Gastroesophageal sphincter (tissue), 4 donors: ENCODE data around the gene CORO1A. TPM values are rescaled to one million over a fixed set of nuclear protein-coding genes. Genes with fewer than 3 reads are reported as not detected.

Experiments
- ATAC-seq: fragments of 150-250 bp; one replicate; pipeline ENCODE4 v1.9.1; 2016; ENCODE audit warnings: mild to moderate bottlenecking, moderate library complexity
- H3K27ac ChIP-seq, 4 donors: fragments of 200-600 bp; sonication (generic) in 3 of 4; 1 replicate in 3 of 4; 2 replicates in 1 of 4; pipeline ENCODE4 v1.5.1; 2016 to 2019
- H3K27me3 ChIP-seq: fragments of 200-600 bp; sonication (generic); one replicate; pipeline ENCODE4 v1.5.1; 2019
- H3K36me3 ChIP-seq, 2 donors: fragments of 200-600 bp; sonication (generic); one replicate each; pipeline ENCODE4 v1.5.1; 2019; ENCODE audit warnings: control low read depth in 1 of 2
- H3K4me1 ChIP-seq, 3 donors: fragments of 200-600 bp; sonication (generic); 1 replicate in 2 of 3; 2 replicates in 1 of 3; pipeline ENCODE4 v1.5.1; 2016 to 2019; ENCODE audit warnings: control low read depth in 2 of 3
- H3K4me3 ChIP-seq, 2 donors: fragments of 200-600 bp; sonication (generic); one replicate each; pipeline ENCODE4 v1.5.1; 2019; ENCODE audit warnings: mild to moderate bottlenecking in 1 of 2, moderate library complexity in 1 of 2
- H3K9me3 ChIP-seq, 3 donors: fragments of 200-600 bp; sonication (generic); one replicate each; pipeline ENCODE4 v1.5.1; 2017 to 2019; ENCODE audit warnings: control low read depth in 2 of 3
- EP300 ChIP-seq: sonication (generic); formaldehyde crosslinking; IDR thresholded peaks from one replicate; pipeline ENCODE4 v1.6.1; 2017; ENCODE audit warnings: antibody characterized with exemption, mild to moderate bottlenecking
- POLR2A ChIP-seq, 2 donors: fragments of 450-650 bp; IDR thresholded peaks; one replicate each; pipeline ENCODE4 v1.6.1; 2017; ENCODE audit warnings: antibody characterized with exemption in 2 of 2, mild to moderate bottlenecking in 2 of 2, moderate library complexity in 1 of 2
- POLR2AphosphoS5 ChIP-seq: sonication (generic); formaldehyde crosslinking; IDR thresholded peaks from one replicate; pipeline ENCODE4 v1.6.1; 2017; ENCODE audit warnings: antibody characterized with exemption
- WGBS, 2 donors: methylation state at CpG; one replicate each; pipeline ENCODE4 v1.1.5; 2018; ENCODE audit warnings: low coverage in 1 of 2; 5-methylcytosine and 5-hydroxymethylcytosine counted together
- total RNA-seq, 4 donors: library from RNA; depleted of rRNA; stranded (reverse); fragments of >200 nt; gene quantifications; one replicate each; pipeline ENCODE4 v1.1.0, GENCODE V29; 2016
- TF ChIP-seq, protein P1 (sequence below), 4 experiments: fragments of 200-600 bp in 2 of 4; fragments of 450-650 bp in 2 of 4; sonication (generic) in 1 of 4; IDR thresholded peaks; one replicate each; pipeline ENCODE4 v1.5.1; 2017 to 2019; ENCODE audit warnings: antibody characterized with exemption in 4 of 4, mild to moderate bottlenecking in 2 of 4, moderate library complexity in 2 of 4

CORO1A gene
- total RNA-seq, 4 donors from 2014 or later, result 8.6 to 32.0 (median 13.1) TPM

- Histone ChIP-seq H3K36me3 (no peaks in the 10 kb centered on the region), H3K27me3 (no peaks in the 10 kb centered on the region), H3K9me3 (no peaks in the 10 kb centered on the region), H3K4me3 (peak overlapping the region in 1 of 2 donors; percentile 62), H3K27ac (peak overlapping the region in 3 of 4 donors; percentile 22 to 84 (median 83)), H3K4me1 (peaks cover 0 to 29% (median 7%) of the 10 kb centered on the region in 3 donors)
- no peak for ATAC-seq
- TF ChIP-seq EP300, result no peak
- TF ChIP-seq POLR2A (IDR thresholded peaks at IDR 0.05), result no peak
- TF ChIP-seq, protein P1, sequence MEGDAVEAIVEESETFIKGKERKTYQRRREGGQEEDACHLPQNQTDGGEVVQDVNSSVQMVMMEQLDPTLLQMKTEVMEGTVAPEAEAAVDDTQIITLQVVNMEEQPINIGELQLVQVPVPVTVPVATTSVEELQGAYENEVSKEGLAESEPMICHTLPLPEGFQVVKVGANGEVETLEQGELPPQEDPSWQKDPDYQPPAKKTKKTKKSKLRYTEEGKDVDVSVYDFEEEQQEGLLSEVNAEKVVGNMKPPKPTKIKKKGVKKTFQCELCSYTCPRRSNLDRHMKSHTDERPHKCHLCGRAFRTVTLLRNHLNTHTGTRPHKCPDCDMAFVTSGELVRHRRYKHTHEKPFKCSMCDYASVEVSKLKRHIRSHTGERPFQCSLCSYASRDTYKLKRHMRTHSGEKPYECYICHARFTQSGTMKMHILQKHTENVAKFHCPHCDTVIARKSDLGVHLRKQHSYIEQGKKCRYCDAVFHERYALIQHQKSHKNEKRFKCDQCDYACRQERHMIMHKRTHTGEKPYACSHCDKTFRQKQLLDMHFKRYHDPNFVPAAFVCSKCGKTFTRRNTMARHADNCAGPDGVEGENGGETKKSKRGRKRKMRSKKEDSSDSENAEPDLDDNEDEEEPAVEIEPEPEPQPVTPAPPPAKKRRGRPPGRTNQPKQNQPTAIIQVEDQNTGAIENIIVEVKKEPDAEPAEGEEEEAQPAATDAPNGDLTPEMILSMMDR (IDR thresholded peaks at IDR 0.05), result no peak
- no peak for TF ChIP-seq POLR2AphosphoS5
- 20 to 41% methylated on average over 1 to 4 of the region's 24 CpGs for WGBS, 2 donors
These were observed 891 bp downstream of the CORO1A start for GRCh38 chr16:30184096-30184890.

DNA sequence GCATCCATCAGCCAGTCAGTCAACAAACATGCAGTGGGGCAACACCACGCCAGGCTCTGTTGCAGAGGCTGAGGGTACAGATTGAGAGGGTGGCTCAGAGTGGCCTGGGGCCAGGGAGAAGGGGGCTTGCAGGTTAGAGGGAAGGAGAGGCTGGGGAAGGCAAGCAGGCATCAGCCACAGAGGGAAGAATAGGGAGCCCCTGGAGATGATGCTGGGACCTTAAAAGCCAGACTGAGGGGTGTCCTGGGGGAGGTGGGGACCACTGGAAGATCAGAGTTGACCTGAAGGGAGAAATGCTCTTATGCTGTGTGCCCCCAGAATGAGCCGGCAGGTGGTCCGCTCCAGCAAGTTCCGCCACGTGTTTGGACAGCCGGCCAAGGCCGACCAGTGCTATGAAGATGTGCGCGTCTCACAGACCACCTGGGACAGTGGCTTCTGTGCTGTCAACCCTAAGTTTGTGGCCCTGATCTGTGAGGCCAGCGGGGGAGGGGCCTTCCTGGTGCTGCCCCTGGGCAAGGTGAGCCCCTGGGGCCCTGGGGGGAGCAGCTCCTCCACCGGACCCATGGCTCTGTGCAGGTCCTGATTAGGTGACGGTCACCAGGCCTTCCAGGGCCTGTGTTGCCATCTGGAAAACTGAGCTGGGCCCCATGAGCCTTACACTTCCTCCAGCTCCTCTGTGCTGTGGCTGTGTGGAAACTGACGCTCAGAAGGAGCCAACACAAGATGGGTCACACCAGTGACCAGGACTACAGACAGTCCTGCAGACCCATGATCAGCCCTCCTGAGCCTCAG is 1.7 kb downstream of the CORO1A start:
- Histone ChIP-seq H3K4me3 (peak overlapping the region in 1 of 2 donors; percentile 62), H3K4me1 (peaks cover 0 to 29% (median 7%) of the 10 kb centered on the region in 3 donors), H3K27me3 (no peaks in the 10 kb centered on the region), H3K9me3 (no peaks in the 10 kb centered on the region), H3K36me3 (no peaks in the 10 kb centered on the region), H3K27ac (peak overlapping the region in 2 of 4 donors; percentile 36 to 84)
- WGBS, 2 donors, result 13 to 96% methylated on average over 1 to 4 of the region's 13 CpGs
- TF ChIP-seq POLR2A (IDR thresholded peaks at IDR 0.05) (no peak), EP300 (no peak), POLR2AphosphoS5 (no peak)
- TF ChIP-seq, protein P1 (IDR thresholded peaks at IDR 0.05), result no peak
- no peak for ATAC-seq

- ATAC-seq, result no peak
- peak overlapping the region in 1 of 2 donors; percentile 6 for H3K4me3 ChIP-seq
- TF ChIP-seq EP300, result no peak
- TF ChIP-seq, protein P1 (IDR thresholded peaks at IDR 0.05), result no peak
- TF ChIP-seq POLR2A (IDR thresholded peaks at IDR 0.05), result no peak
- TF ChIP-seq POLR2AphosphoS5, result no peak
- H3K4me1 ChIP-seq, result peaks cover 0 to 29% (median 7%) of the 10 kb centered on the region in 3 donors
- H3K36me3 ChIP-seq, result no peaks in the 10 kb centered on the region
- H3K27me3 ChIP-seq, result no peaks in the 10 kb centered on the region
- H3K9me3 ChIP-seq, result no peaks in the 10 kb centered on the region
- peak overlapping the region in 3 of 4 donors; percentile 23 to 84 (median 36) for H3K27ac ChIP-seq
- 60 to 73% methylated on average over 1 to 3 of the region's 15 CpGs for WGBS, 2 donors
These were observed 2.5 kb downstream of the CORO1A start for GRCh38 chr16:30185683-30186421.

DNA sequence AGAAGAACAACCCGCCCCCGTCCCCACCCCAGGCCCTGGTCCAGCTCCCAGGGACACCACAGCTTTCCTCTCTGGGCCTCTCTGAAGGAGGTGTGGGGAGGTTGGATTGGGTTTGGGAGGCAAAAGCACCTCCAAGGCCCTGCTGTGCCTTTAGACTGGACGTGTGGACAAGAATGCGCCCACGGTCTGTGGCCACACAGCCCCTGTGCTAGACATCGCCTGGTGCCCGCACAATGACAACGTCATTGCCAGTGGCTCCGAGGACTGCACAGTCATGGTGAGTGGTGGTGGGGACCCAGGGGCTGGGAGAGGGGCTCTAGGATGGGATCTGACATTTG is 3.0 kb downstream of the CORO1A start:
- ATAC-seq, result no peak
- no peaks in the 10 kb centered on the region for H3K9me3 ChIP-seq
- H3K36me3 ChIP-seq, result no peaks in the 10 kb centered on the region
- whole genome bisulfite sequencing, 2 donors, result 89% methylated on average over 4 of the region's 9 CpGs; no CpG with 5 or more reads in 1 of the 2 donors
- peak overlapping the region in 2 of 4 donors; percentile 22 to 23 for H3K27ac ChIP-seq
- H3K4me1 ChIP-seq, result peaks cover 0 to 29% (median 7%) of the 10 kb centered on the region in 3 donors
- H3K4me3 ChIP-seq, result no peak overlapping the region
- no peaks in the 10 kb centered on the region for H3K27me3 ChIP-seq
- TF ChIP-seq, protein P1 (IDR thresholded peaks at IDR 0.05), result no peak
- TF ChIP-seq EP300, result no peak
- TF ChIP-seq POLR2A (IDR thresholded peaks at IDR 0.05), result no peak
- TF ChIP-seq POLR2AphosphoS5, result no peak
